HepG2 (cell line): ENCODE measurements around the gene APOC1. TPM values are rescaled to one million over a fixed set of nuclear protein-coding genes. Genes with fewer than 3 reads are reported as not detected.

ENCODE experiments used
- ATF6 ChIP-seq: sonication (generic); formaldehyde crosslinking; conservative IDR thresholded peaks from 2 replicates; pipeline ENCODE4 v1.4.0; 2020; ENCODE audit warnings: missing genetic modification reagents
- ATF7 ChIP-seq, 2 experiments: fragments of 450-650 bp in 1 of 2; sonication (generic) in 1 of 2; formaldehyde crosslinking in 1 of 2; IDR thresholded peaks; 2 replicates each; pipeline versions ENCODE4 v1.4.0 to v1.6.1; 2016 to 2020; ENCODE audit warnings: antibody characterized with exemption in 1 of 2, mild to moderate bottlenecking in 1 of 2, missing genetic modification reagents in 1 of 2
- CREM ChIP-seq, 2 experiments: sonication (generic) in 1 of 2; formaldehyde crosslinking in 1 of 2; IDR thresholded peaks; 2 replicates each; pipeline versions ENCODE4 v1.4.0 to v1.6.1; 2016 to 2020; ENCODE audit warnings: antibody characterized with exemption in 1 of 2, mild to moderate bottlenecking in 1 of 2, missing genetic modification reagents in 1 of 2
- HDAC2 ChIP-seq: sonication (generic); formaldehyde crosslinking; IDR thresholded peaks from 2 replicates; pipeline ENCODE4 v1.4.0; 2020; ENCODE audit warnings: missing genetic modification reagents
- KMT2A ChIP-seq: sonication (generic); formaldehyde crosslinking; IDR thresholded peaks from 2 replicates; pipeline ENCODE4 v1.4.0; 2020; ENCODE audit warnings: missing genetic modification reagents
- MAF1 ChIP-seq: sonication (generic); formaldehyde crosslinking; IDR thresholded peaks from 2 replicates; pipeline ENCODE4 v1.5.0; 2020; ENCODE audit warnings: missing genetic modification reagents, borderline replicate concordance
- MATR3 ChIP-seq: sonication (generic); formaldehyde crosslinking; IDR thresholded peaks from 2 replicates; pipeline ENCODE4 v1.4.0; 2020; ENCODE audit warnings: missing genetic modification reagents
- MED8 ChIP-seq: sonication (generic); formaldehyde crosslinking; IDR thresholded peaks from 2 replicates; pipeline ENCODE4 v1.8.1; 2023; ENCODE audit warnings: mild to moderate bottlenecking, missing genetic modification reagents; ENCODE audit not compliant: insufficient replicate concordance
- POGZ ChIP-seq: sonication (generic); formaldehyde crosslinking; IDR thresholded peaks from 2 replicates; pipeline ENCODE4 v1.4.0; 2020; ENCODE audit warnings: mild to moderate bottlenecking, missing genetic modification reagents
- ZIK1 ChIP-seq: sonication (generic); formaldehyde crosslinking; IDR thresholded peaks from 2 replicates; pipeline ENCODE4 v1.5.0; 2020; ENCODE audit warnings: mild to moderate bottlenecking, low read depth, missing genetic modification reagents, borderline replicate concordance
- ZNF121 ChIP-seq: sonication (generic); formaldehyde crosslinking; IDR thresholded peaks from 2 replicates; pipeline ENCODE4 v1.5.0; 2020; ENCODE audit warnings: mild to moderate bottlenecking, missing genetic modification reagents
- ZNF276 ChIP-seq: sonication (generic); formaldehyde crosslinking; IDR thresholded peaks from 2 replicates; pipeline ENCODE4 v1.4.0; 2020; ENCODE audit warnings: mild to moderate bottlenecking, low read depth, missing genetic modification reagents
- ZNF3 ChIP-seq: IDR thresholded peaks from 2 replicates; pipeline ENCODE4 v1.7.0; 2017; ENCODE audit warnings: inconsistent platforms
- ZNF564 ChIP-seq: sonication (generic); formaldehyde crosslinking; IDR thresholded peaks from 2 replicates; pipeline ENCODE4 v1.8.1; 2023; ENCODE audit warnings: mild to moderate bottlenecking, missing genetic modification reagents
- ZNF644 ChIP-seq: IDR thresholded peaks from 2 replicates; pipeline ENCODE4 v1.6.1; 2016; ENCODE audit warnings: low read depth
- ZNF773 ChIP-seq: sonication (generic); formaldehyde crosslinking; IDR thresholded peaks from 2 replicates; pipeline ENCODE4 v1.4.0; 2020; ENCODE audit warnings: missing genetic modification reagents, borderline replicate concordance
- ZSCAN31 ChIP-seq: sonication (generic); formaldehyde crosslinking; IDR thresholded peaks from 2 replicates; pipeline ENCODE4 v1.5.0; 2020; ENCODE audit warnings: low read depth, mild to moderate bottlenecking, missing genetic modification reagents
- polyA plus RNA-seq, 8 experiments: library from polyadenylated mRNA; depleted of rRNA in 3 of 8; stranded (reverse) in 7 of 8; unstranded in 1 of 8; fragments of >200 nt; fragmentation: Illumina TruSeq in 4 of 8; extraction: Trizol in 4 of 8; gene quantifications; 2 replicates each; pipeline versions ENCODE4 v1.2.1 to v1.2.3, GENCODE V29; 2011 to 2016; ENCODE audit warnings: low read depth in 4 of 8, missing spikeins in 1 of 8, mixed read lengths in 1 of 8; ENCODE audit not compliant: insufficient read depth in 1 of 8
- total RNA-seq, 5 experiments: library from RNA; depleted of rRNA; stranded (reverse); fragments of >200 nt; fragmentation: Illumina TruSeq; extraction: Trizol; gene quantifications; 2 replicates each; pipeline ENCODE4 v1.2.3, GENCODE V29; 2016; ENCODE audit warnings: low read depth in 1 of 5
- TF ChIP-seq, protein P1 (sequence below): IDR thresholded peaks from 2 replicates; pipeline ENCODE4 v1.4.0; 2020; ENCODE audit warnings: mild to moderate bottlenecking, missing genetic modification reagents
- TF ChIP-seq, protein P2 (sequence below): IDR thresholded peaks from 2 replicates; pipeline ENCODE4 v1.6.1; 2018; ENCODE audit warnings: missing genetic modification reagents, mild to moderate bottlenecking, missing compliant biosample characterization

Gene APOC1
- total and polyA plus RNA-seq, 2 of the 13 experiments (the other 11 are each of a cell fraction or from before 2014, with no cell fraction given) = 600 to 1,235 TPM

DNA sequence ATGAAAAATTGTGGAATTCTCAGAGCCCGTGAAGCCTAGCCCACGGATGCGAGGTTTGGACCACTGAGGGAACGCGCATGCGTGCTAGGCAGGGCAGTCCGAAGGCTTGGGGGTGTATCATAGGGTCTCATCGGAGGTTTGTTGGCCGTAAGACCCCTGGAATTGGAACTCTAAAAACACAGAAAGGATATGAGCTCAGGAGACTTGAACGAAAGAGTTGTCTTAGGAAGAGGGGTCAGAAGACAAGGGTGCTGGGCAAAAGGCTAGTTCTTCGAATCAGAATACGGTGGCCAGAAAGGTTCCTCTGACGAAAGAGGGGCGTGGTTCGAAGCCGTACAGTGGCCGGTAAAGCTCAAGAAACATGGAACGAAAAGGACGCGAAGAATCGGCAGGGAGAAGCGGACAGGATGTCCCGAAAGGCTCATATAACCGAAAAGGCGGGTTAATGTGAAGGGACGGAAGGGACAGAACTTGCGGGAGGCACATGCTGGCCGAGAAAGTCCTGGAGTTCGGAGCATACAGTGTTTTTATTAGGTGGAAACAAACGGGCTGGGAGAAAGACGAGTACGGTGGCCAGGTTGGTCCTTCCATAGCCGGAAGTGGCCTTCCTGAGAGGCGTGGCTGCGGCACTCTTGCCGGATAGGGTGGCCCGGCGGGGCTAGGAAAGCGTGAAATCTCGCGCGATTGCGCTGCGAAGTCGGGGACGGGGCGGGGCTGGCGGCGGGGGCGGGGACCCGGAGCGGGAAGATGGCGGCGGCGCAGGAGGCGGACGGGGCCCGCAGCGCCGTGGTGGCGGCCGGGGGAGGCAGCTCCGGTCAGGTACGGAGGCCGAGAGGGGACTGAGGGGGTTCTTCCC, 40.5 kb downstream of the APOC1 start, which contains the start of gene CLPTM1 (continued):
- TF ChIP-seq ATF7 (IDR thresholded peaks at IDR 0.05) (no peak), ATF7 (CRISPR knock-in tag; IDR thresholded peaks at IDR 0.05) (no peak), ZNF564 (no peak), ZIK1 (CRISPR knock-in tag) (no peak; the same call in 1 of the 2 replicates), KMT2A (CRISPR knock-in tag) (peak; percentile 8; the same call in 1 of the 2 replicates), POGZ (CRISPR knock-in tag) (peak; percentile 80), ZNF644 (CRISPR knock-in tag) (no peak), ZNF121 (CRISPR knock-in tag) (0 out of 2 replicates have a peak, but pooled peaks have one; percentile 17), ATF6 (CRISPR knock-in tag) (no peak), HDAC2 (CRISPR knock-in tag) (peak; percentile 46), MED8 (no peak), ZNF3 (CRISPR knock-in tag) (no peak), ZSCAN31 (CRISPR knock-in tag) (no peak), ZNF773 (CRISPR knock-in tag) (no peak), ZNF276 (CRISPR knock-in tag) (no peak), MATR3 (no peak), MAF1 (no peak), CREM (IDR thresholded peaks at IDR 0.05) (peak; percentile 91), CREM (CRISPR knock-in tag; IDR thresholded peaks at IDR 0.05) (no peak)
- TF ChIP-seq, protein P1, sequence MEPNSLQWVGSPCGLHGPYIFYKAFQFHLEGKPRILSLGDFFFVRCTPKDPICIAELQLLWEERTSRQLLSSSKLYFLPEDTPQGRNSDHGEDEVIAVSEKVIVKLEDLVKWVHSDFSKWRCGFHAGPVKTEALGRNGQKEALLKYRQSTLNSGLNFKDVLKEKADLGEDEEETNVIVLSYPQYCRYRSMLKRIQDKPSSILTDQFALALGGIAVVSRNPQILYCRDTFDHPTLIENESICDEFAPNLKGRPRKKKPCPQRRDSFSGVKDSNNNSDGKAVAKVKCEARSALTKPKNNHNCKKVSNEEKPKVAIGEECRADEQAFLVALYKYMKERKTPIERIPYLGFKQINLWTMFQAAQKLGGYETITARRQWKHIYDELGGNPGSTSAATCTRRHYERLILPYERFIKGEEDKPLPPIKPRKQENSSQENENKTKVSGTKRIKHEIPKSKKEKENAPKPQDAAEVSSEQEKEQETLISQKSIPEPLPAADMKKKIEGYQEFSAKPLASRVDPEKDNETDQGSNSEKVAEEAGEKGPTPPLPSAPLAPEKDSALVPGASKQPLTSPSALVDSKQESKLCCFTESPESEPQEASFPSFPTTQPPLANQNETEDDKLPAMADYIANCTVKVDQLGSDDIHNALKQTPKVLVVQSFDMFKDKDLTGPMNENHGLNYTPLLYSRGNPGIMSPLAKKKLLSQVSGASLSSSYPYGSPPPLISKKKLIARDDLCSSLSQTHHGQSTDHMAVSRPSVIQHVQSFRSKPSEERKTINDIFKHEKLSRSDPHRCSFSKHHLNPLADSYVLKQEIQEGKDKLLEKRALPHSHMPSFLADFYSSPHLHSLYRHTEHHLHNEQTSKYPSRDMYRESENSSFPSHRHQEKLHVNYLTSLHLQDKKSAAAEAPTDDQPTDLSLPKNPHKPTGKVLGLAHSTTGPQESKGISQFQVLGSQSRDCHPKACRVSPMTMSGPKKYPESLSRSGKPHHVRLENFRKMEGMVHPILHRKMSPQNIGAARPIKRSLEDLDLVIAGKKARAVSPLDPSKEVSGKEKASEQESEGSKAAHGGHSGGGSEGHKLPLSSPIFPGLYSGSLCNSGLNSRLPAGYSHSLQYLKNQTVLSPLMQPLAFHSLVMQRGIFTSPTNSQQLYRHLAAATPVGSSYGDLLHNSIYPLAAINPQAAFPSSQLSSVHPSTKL (CRISPR knock-in tag) = no peak
- TF ChIP-seq, protein P2, sequence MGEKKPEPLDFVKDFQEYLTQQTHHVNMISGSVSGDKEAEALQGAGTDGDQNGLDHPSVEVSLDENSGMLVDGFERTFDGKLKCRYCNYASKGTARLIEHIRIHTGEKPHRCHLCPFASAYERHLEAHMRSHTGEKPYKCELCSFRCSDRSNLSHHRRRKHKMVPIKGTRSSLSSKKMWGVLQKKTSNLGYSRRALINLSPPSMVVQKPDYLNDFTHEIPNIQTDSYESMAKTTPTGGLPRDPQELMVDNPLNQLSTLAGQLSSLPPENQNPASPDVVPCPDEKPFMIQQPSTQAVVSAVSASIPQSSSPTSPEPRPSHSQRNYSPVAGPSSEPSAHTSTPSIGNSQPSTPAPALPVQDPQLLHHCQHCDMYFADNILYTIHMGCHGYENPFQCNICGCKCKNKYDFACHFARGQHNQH (CRISPR knock-in tag) = peak; percentile 63; the same call in 1 of the 2 replicates
